HG03575 (cell line): Measurements from ENCODE around the gene DHX15.

Source experiments
- ATAC-seq: cut with Tn5 transposase; IDR thresholded peaks from one replicate; pipeline ENCODE4 v1.9.1; 2021; ENCODE audit not compliant: unreplicated experiment, insufficient number of reproducible peaks, low FRiP score; ENCODE audit errors: extremely low read depth

Gene DHX15

GRCh38 chr4:24557026-24558025, 27.0 kb downstream of the DHX15 start:
- ATAC-seq = no peak

DNA sequence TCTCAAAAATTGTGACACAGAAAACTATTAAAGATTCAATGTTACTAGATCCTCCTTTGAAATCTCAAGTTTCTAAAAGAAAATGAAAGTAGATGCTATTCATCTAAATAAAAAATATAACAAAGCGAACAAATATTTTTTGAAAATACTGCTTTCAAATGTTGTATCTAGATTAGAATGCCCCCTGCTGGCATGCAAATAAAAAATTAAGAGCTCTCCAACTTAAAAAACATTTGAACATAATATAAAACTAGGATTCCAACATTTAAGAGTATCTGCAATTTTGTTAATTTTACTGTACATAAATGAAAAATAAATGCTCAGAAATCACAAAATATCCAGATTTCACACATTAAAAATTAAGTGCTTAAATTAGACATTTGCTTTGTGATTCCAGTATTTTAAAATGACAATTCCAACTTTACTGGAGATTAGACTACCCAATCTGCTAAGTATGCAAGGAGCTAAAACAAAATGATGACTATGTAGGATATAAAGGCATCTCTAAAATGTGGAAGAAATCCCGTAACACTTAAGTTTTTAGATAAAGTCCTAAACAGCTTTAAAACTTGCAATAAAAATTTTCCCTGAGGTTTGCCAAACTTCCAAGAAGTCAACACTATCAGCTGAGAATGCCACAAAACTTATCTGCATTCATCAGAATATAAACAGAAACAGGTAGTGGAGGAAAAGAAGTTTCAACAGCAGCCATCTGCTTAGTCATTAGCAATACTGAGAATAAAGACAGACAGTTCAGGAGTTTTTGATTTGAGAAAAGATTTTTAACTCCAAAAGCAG, 32.7 kb downstream of the DHX15 start:
- no peak for ATAC-seq

DNA sequence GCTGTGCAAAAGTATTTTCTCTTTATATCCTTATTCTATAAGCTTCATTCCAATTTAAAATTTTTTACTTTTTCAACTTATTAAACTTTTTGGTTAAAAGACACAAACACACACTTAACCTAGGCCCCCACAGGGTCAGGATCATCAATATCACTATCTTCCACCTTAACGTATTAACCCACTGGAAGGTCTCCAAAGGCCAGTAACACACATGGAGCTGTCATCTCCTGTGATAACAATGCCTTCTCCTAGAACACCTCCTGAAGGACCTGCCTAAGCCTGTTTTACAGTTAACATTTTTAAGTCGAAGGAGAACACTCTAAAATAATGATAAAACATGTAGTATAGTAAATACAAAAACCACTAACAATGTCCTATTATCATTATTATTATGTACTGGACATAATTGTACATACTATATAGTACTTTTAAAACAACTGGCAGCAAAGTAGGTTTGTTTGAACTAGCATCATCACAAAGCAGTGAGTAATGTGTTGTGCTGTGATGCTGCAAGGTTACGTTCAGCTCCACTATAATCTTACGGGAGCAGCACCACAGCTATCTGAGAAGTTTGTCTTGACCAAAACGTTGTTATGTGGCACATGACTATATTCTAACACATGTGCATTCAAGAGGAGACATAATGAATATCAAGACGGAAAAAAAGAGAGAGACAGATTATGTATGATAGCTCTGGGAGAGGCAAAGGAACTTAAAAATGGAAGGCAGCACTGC, 33.7 kb downstream of the DHX15 start:
- no peak for ATAC-seq

GRCh38 chr4:24547979-24548378, 36.4 kb downstream of the DHX15 start:
- ATAC-seq = no peak

DNA sequence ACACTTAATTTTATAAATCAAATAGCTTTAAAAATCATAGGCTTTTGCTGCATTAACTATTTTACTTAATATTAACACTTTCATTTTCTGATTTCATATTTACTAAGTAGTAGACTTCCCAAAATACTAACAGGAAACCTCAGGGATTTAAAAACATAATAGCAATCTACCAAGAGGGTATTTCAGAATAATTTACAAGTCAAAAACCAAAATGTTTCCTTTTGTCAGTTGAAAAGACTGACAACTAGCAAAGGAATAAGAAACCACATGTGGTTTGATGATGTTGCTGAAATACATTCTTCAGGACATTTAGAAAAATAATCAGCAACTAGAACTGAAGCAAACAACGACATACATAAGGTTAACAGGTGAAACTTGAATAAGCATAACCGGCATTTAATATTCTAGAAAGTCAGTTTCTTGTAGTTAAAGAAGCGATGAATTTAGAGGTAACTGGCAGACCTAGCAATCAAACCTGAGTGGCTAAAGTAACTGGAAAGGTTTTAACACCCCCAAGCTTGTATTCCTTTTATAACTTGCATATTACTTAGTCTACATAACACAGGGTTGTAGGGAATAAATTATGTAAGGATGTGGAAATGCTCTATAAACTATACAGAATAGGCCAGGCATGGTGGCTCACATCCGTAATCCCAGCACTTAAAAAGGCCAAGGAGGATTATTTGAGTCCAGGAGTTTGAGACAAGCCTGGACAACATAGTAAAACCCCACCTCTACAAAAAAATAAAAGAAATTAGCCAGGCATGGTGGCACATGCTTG, 40.0 kb downstream of the DHX15 start:
- ATAC-seq = no peak

GRCh38 chr4:24537025-24537424, 47.3 kb downstream of the DHX15 start:
- no peak for ATAC-seq

GRCh38 chr4:24535399-24535798, 49.0 kb downstream of the DHX15 start:
- no peak for ATAC-seq

- no peak for ATAC-seq
Observed at GRCh38 chr4:24533364-24533763, 51.0 kb downstream of the DHX15 start.

GRCh38 chr4:24529555-24529954, 54.8 kb downstream of the DHX15 start:
- no peak for ATAC-seq

- no peak for ATAC-seq
Observed at GRCh38 chr4:24527371-24527770, 57.0 kb downstream of the DHX15 start.

- ATAC-seq = no peak
Observed at GRCh38 chr4:24521544-24521943, 62.8 kb downstream of the DHX15 start.

GRCh38 chr4:24519649-24520048, 64.7 kb downstream of the DHX15 start:
- ATAC-seq = no peak

GRCh38 chr4:24517676-24518075, 66.7 kb downstream of the DHX15 start:
- no peak for ATAC-seq

DNA sequence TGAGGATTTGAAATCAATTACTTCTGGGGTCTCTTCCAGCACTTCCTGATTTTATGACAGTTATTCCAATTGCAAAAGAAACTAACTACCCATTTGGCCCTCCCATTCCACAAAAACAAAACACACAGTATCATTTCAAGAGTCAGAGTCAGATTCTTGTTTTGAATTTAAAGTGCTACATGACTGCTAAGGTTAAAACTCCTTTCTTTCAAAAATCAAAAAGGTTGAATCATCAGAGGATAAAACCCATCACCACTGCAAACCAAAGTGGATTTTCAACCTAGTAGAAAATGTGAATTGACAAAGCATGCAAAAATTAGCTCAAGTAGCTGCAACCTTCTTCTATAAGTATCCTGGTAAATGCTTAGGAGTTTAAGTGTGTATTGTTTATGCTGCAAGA, 67.4 kb downstream of the DHX15 start:
- ATAC-seq = no peak

GRCh38 chr4:24515698-24516097, 68.7 kb downstream of the DHX15 start:
- ATAC-seq = no peak

GRCh38 chr4:24514808-24515207, 69.5 kb downstream of the DHX15 start:
- ATAC-seq = no peak

DNA sequence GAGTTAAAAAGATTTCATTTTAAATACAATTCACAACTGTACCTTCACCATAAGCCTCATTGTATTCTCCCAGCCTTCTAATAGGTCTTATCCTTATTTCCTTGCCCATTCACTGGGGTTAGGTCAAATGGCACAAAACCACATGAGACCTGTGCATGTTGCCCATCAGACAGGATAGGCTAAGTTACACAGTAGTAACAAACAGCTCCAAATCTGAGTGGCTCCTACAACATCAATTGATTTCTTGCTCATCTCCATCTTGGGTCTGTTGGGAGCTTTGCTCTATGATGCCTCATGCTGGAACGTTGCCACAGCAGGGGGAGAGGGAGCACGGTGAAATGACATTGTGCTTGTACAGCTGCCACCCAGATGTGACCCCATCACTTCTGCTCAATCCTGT, 70.6 kb downstream of the DHX15 start:
- ATAC-seq = no peak

DNA sequence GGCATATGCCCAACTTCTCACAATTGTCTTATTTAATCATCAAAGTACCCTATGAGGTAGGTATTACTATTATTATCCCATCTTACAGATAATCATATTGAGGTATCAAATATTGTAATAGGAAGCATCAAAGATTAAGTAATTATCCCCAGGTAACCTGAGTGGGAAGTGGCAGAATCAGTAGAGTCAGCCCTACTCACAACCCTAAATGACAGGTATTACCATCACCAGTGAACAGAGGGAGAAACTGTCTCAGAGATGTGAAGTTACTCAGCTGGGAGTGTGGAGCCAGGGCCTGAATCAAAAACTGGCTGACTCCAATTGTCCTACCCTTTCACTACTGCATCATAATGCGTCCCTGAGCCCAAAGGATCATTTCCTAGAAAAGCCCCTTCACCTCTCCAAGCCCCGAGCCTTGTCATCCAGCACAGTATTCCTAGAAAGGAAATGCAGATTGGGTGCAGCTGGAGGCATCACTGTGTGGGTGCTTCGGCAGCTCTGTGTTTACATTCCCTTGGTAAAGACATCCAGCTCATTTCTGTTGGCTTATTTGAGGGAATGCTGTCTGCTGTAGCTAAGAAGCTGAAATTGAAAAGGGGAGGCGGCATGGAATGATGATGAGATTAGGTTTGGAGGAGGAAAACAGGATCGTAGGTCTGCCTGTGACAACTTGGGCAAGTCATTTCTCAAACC, 72.8 kb downstream of the DHX15 start:
- ATAC-seq = no peak
